Measurements from ENCODE around the gene DHCR7.
"Not testable (repeated sequence)": the region's sequence is repeated elsewhere in the genome, so short reads cannot be mapped to it uniquely, and the experiment has no call there.

The DHCR7 gene

GRCh38 chr11:71436861-71437260, 11.3 kb downstream of the DHCR7 start:
- no peak for DNase-seq

- no peak for DNase-seq
Observed at GRCh38 chr11:71435278-71435951, 12.8 kb downstream of the DHCR7 start.

- DNase-seq = no peak
Observed at GRCh38 chr11:71434576-71435130, 13.5 kb downstream of the DHCR7 start.

GRCh38 chr11:71433648-71434450, 14.3 kb downstream of the DHCR7 start:
- DNase-seq = no peak

GRCh38 chr11:71432761-71433647, 15.2 kb downstream of the DHCR7 start:
- DNase-seq = peak; percentile 43 to 63

GRCh38 chr11:71431271-71431670, 16.9 kb downstream of the DHCR7 start:
- no peak for DNase-seq

GRCh38 chr11:71430166-71430565, 18.0 kb downstream of the DHCR7 start:
- no peak for DNase-seq

- no peak for DNase-seq
Observed at GRCh38 chr11:71429701-71430100, 18.5 kb downstream of the DHCR7 start.

GRCh38 chr11:71428861-71429435, 19.2 kb downstream of the DHCR7 start:
- DNase-seq = no peak

- no peak for DNase-seq
Observed at GRCh38 chr11:71426413-71426812, 21.8 kb downstream of the DHCR7 start.

GRCh38 chr11:71425860-71426259, 22.3 kb downstream of the DHCR7 start:
- no peak for DNase-seq

GRCh38 chr11:71425409-71425808, 22.8 kb downstream of the DHCR7 start:
- DNase-seq = no peak

GRCh38 chr11:71423181-71423790, 24.9 kb downstream of the DHCR7 start:
- DNase-seq = no peak

GRCh38 chr11:71422318-71422717, 25.9 kb downstream of the DHCR7 start:
- not testable (repeated sequence) for DNase-seq

GRCh38 chr11:71421392-71421950, 26.7 kb downstream of the DHCR7 start:
- no peak for DNase-seq

GRCh38 chr11:71420455-71421241, 27.5 kb downstream of the DHCR7 start:
- peak in 1 of 2 donors; percentile 19 for DNase-seq

GRCh38 chr11:71418643-71419042, 29.6 kb downstream of the DHCR7 start:
- DNase-seq = peak in 1 of 2 donors; percentile 22

- DNase-seq = no peak
Observed at GRCh38 chr11:71414645-71415044, 33.5 kb downstream of the DHCR7 start.

GRCh38 chr11:71410363-71410966, 37.7 kb downstream of the DHCR7 start:
- no peak for DNase-seq

GRCh38 chr11:71408826-71409225, 39.4 kb downstream of the DHCR7 start:
- no peak for DNase-seq

Data from hippocampal formation (tissue), 2 donors.